HG03439 (cell line): ENCODE results near the gene OR5AU1.

ENCODE experiments used
- ATAC-seq: cut with Tn5 transposase; IDR thresholded peaks from one replicate; pipeline ENCODE4 v1.9.1; 2021; ENCODE audit warnings: mild to moderate bottlenecking, moderate library complexity; ENCODE audit not compliant: unreplicated experiment

The OR5AU1 gene

DNA sequence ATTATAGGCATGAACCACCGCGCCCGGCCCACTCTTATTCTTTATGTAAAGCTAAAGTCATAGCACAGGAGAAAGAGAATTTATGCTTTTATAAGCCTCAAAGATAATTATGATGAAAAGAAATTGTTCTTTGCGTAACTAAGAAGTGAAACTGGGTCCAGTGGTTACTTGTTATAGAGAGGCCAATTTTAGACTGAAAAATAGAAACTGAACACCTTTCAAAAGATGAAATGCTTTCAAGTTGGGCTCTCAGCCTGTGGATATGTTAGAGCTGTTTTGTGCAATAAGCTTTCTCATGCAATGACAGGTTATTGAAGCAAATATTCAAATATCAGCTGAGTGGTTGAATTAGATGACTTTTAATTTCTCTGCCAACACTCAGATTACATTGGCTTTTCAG, 47.1 kb downstream of the OR5AU1 start:
- ATAC-seq = no peak

DNA sequence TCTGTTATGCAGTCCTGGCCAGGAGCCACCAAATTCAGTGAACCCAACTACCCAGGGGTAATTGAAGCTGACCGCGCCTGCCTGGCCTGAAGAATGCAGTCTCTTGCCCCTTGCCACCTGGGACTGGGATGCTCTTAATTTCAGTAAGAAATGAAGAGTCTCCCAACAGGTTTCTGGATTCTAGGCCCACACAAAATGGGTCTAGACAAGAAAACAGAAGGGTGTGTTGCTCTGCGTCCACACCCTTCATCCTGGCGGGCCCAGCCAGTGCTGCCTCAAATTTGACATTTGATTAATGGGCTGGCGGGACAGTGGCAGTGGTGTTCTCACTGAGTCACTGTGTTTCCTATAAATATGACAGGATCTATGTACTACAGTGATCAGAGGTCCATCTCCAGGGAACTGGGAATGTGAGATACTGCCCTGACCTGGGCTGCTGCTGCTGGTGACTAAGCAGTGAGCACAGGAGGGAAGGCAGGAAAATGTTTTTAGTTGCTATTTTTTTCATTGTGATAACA, 48.5 kb downstream of the OR5AU1 start:
- no peak for ATAC-seq

DNA sequence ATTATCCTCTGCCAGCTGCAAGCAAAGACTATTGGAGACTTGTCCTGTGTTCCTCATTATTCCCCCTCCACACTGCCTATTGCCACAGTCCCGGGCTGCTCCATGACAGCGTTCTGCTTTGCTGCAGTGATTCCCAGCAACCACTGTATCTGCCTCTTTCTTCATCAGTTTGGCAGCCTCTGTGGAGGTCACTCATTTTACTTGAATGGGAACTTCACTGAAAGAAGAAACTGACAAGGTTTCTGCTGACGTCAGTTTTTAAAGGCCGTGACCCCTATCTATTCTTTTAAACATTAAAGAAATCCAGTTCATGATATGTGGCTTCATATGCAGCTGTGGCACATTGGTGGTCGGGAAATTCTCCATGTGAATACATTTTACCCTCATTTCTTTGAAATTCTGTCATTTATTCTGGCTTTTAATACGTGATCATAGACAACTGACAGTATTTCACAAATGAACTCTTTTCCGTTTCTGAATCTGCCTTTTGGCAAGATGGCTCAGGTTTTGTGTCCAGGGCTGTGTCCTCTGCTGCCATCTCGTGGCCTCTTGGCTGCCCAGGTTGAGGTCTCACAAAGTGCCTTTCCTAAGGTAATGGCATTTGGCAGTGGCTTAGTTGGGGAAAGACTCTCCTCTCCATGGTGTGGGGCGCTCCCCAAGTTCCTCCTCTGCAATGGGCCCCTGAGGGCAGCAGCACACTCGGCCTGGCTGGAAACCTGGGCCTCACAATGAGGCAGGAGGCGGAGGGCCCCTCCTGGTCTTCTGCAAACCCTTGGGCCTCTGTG, 49.2 kb downstream of the OR5AU1 start:
- no peak for ATAC-seq

DNA sequence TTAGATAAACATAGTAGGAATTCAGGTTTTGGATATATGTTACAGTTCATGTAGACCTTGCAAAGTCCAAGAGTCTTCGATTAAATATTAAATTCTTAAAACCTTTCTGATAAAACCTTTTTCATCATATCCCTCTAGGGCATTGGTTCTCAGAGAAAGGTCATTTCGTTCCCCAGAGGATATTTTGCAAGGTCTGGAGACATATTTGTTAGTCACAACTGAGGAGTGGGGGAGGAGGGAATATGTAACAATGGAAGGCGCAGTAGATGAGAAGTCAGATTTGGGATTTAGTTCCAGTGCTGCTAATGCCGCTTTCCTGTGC, 49.7 kb downstream of the OR5AU1 start:
- no peak for ATAC-seq

DNA sequence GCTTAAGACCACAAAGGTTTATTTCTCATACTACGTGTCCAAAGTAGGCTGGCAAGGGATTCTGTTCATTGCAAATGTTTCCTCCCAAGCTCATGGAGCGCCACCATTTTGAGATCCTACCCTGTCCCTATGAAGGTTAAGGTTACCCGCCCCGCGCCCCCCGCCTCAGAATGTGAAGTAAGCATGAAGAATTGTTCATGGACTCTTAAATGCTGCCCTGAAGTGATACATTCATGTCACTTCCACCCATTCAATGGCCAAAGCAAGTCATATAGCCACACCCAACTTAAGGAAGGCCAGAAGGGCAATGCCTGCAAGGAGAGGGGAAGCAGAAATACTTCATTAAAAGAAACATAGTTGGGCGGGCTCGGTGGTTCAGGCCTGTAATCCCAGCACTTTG, 50.8 kb downstream of the OR5AU1 start:
- no peak for ATAC-seq
